ENCODE measurements around the gene CDK10.

DNA sequence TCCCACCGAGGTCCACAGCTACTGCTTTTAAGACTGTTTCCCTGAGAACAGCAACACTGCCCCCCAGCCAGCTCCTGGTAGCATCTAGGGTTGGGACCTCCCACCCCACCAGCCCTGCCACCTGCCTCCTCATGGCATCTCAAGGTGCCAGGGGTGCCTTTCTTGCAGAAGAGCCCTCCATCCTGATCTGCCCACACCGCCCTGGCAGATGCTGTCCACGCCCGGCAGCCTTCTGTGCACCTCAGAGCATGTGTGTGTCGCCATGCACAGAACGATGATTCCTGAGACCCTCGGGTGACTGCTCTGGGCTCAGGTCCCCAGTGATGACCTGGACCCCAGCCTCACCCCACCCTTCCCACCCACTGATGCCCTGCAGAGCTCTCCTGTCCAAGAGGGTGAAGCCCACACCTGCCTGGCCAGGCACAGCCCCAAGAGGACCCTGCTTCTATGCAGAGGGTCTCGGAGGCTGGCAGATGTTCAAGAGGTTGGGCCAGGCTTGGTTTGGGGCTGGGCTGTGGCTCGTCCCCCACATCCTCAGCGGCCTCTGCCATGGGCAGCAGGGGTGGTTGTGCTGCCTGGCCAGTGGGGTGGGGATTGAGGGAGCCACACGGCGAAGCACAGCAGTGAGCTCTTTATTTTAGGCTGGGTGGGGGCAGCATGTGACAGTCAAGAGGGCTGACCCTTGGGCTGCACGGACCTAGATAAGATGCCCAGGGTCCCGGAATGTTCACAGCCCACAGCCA is 20.2 kb downstream of the CDK10 start:
- no peak for TF ChIP-seq CTCF (IDR thresholded peaks at IDR 0.05)
- no peak for TF ChIP-seq POLR2AphosphoS5 (IDR thresholded peaks at IDR 0.05)
- TF ChIP-seq EP300 (IDR thresholded peaks at IDR 0.05) = no peak
- no peak for TF ChIP-seq POLR2A (IDR thresholded peaks at IDR 0.05)

All from suprapubic skin (tissue), 4 donors.